Left kidney (tissue), 2 donors: ENCODE results near the gene PDCD1. TPM values are rescaled to one million over a fixed set of nuclear protein-coding genes. Genes with fewer than 3 reads are reported as not detected.

Experiments
- DNase-seq: peaks from one replicate; pipeline ENCODE4 v3.0.0-alpha.2; 2013
- polyA plus RNA-seq: library from polyadenylated mRNA; unstranded; fragments of 120-200 nt; gene quantifications from one replicate; pipeline ENCODE4 v1.2.1, GENCODE V29; 2013; ENCODE audit not compliant: insufficient read length

PDCD1 gene
- polyA plus RNA-seq, 1 donor, result 0.13 TPM

- DNase-seq, result no peak
Observed at GRCh38 chr2:241865957-241866789, 7.5 kb upstream of the PDCD1 start.

GRCh38 chr2:241865416-241865956 is 6.8 kb upstream of the PDCD1 start:
- no peak for DNase-seq

GRCh38 chr2:241864850-241865213 is 6.1 kb upstream of the PDCD1 start:
- DNase-seq, result no peak

GRCh38 chr2:241864168-241864849 is 5.6 kb upstream of the PDCD1 start:
- no peak for DNase-seq

- DNase-seq, result no peak
Observed at GRCh38 chr2:241863536-241863954, 4.9 kb upstream of the PDCD1 start.

- DNase-seq, result no peak
Observed at GRCh38 chr2:241862775-241863535, 4.3 kb upstream of the PDCD1 start.

- no peak for DNase-seq
Observed at GRCh38 chr2:241862093-241862492, 3.4 kb upstream of the PDCD1 start.

- DNase-seq, result no peak
Observed at GRCh38 chr2:241861264-241861663, 2.6 kb upstream of the PDCD1 start.

- DNase-seq, result no peak
Observed at GRCh38 chr2:241860184-241861078, 1.7 kb upstream of the PDCD1 start.

- no peak for DNase-seq
Observed at GRCh38 chr2:241859436-241860183, 916 bp upstream of the PDCD1 start.

- no peak for DNase-seq
Observed at GRCh38 chr2:241859017-241859435, 332 bp upstream of the PDCD1 start.

- DNase-seq, result no peak
Observed at GRCh38 chr2:241857572-241858121, 1.0 kb downstream of the PDCD1 start.

- DNase-seq, result no peak
Observed at GRCh38 chr2:241857041-241857541, 1.6 kb downstream of the PDCD1 start.

GRCh38 chr2:241855888-241856422 is 2.7 kb downstream of the PDCD1 start:
- no peak for DNase-seq

GRCh38 chr2:241855245-241855887 is 3.3 kb downstream of the PDCD1 start:
- DNase-seq, result no peak

- no peak for DNase-seq
Observed at GRCh38 chr2:241854342-241855244, 4.1 kb downstream of the PDCD1 start.

- no peak for DNase-seq
Observed at GRCh38 chr2:241853651-241854341, 4.9 kb downstream of the PDCD1 start.
